Lower lobe of right lung (tissue), 2 donors: ENCODE data around the gene UGT1A10. TPM values are rescaled to one million over a fixed set of nuclear protein-coding genes. Genes with fewer than 3 reads are reported as not detected.
"Not testable (repeated sequence)": the region's sequence is repeated elsewhere in the genome, so short reads cannot be mapped to it uniquely, and the experiment has no call there.

Source experiments
- ATAC-seq, 2 donors: fragments of 200-7000 bp; cut with Tn5 transposase; one replicate each; pipeline ENCODE4 v1.9.1; 2020 to 2022; ENCODE audit warnings: mild to moderate bottlenecking in 2 of 2, moderate library complexity in 2 of 2
- DNase-seq: peaks from one replicate; pipeline ENCODE4 v3.0.0-alpha.2; 2020
- H3K27ac ChIP-seq: fragments of 200-600 bp; one replicate; pipeline ENCODE4 v1.8.0; 2022
- H3K27me3 ChIP-seq: fragments of 200-600 bp; one replicate; pipeline ENCODE4 v1.8.0; 2022; ENCODE audit warnings: low read depth
- H3K36me3 ChIP-seq: fragments of 200-600 bp; one replicate; pipeline ENCODE4 v1.8.0; 2022; ENCODE audit warnings: mild to moderate bottlenecking
- H3K4me1 ChIP-seq: fragments of 200-600 bp; one replicate; pipeline ENCODE4 v1.8.0; 2022
- H3K4me3 ChIP-seq: fragments of 200-600 bp; one replicate; pipeline ENCODE4 v1.8.0; 2022; ENCODE audit warnings: mild to moderate bottlenecking
- H3K9me3 ChIP-seq: fragments of 200-600 bp; one replicate; pipeline ENCODE4 v1.8.0; 2022
- CTCF ChIP-seq: fragments of 200-600 bp; IDR thresholded peaks from one replicate; pipeline ENCODE4 v1.8.0; 2022; ENCODE audit warnings: antibody characterized with exemption, mild to moderate bottlenecking
- intact Hi-C: fragments of 100-400 bp; cut with DNase I; formaldehyde crosslinking; loops from one replicate; pipeline ENCODE4 v1.11.0; 2022
- total RNA-seq: library from RNA; stranded (reverse); fragmentation: NEBNext Ultra II Directional; extraction: Animal tissue kit (Norgen Biotek cat#: 25700); gene quantifications from one replicate; pipeline ENCODE4 v1.2.1, GENCODE V29; 2021
- donor health status: DM: no; HTN: yes; CAD: no; lungs with severe emphysema.

The UGT1A10 gene
- total RNA-seq, 1 donor from 2014 or later: not detected

GRCh38 chr2:233620204-233620603, 16.0 kb upstream of the UGT1A10 start:
- intact Hi-C loops: no loop called here
- H3K27ac ChIP-seq: no peak overlapping the region
- TF ChIP-seq CTCF: no peak
- no peaks in the 10 kb centered on the region for H3K4me1 ChIP-seq
- H3K4me3 ChIP-seq: no peak overlapping the region
- DNase-seq: no peak
- no peaks in the 10 kb centered on the region for H3K9me3 ChIP-seq
- ATAC-seq: no peak
- H3K36me3 ChIP-seq: no peaks in the 10 kb centered on the region
- H3K27me3 ChIP-seq: no peaks in the 10 kb centered on the region

GRCh38 chr2:233621863-233622262, 14.4 kb upstream of the UGT1A10 start:
- DNase-seq, ATAC-seq, intact Hi-C loops, H3K36me3 ChIP-seq, H3K4me3 ChIP-seq, H3K4me1 ChIP-seq, H3K9me3 ChIP-seq, H3K27ac ChIP-seq, H3K27me3 ChIP-seq: not testable (repeated sequence)

- ATAC-seq: no peak
- intact Hi-C loops: no loop called here
These were observed 8.8 kb upstream of the UGT1A10 start for GRCh38 chr2:233627331-233628025.

GRCh38 chr2:233638836-233639235, 2.6 kb downstream of the UGT1A10 start:
- intact Hi-C loops: no loop called here
- DNase-seq: no peak
- Histone ChIP-seq H3K4me1 (no peaks in the 10 kb centered on the region), H3K27me3 (peaks cover 5% of the 10 kb centered on the region), H3K9me3 (no peaks in the 10 kb centered on the region), H3K4me3 (no peak overlapping the region), H3K36me3 (no peaks in the 10 kb centered on the region), H3K27ac (no peak overlapping the region)
- no peak for ATAC-seq
- no peak for TF ChIP-seq CTCF

More at GRCh38 chr2:233627331-233628025, 8.8 kb upstream of the UGT1A10 start:
- no peaks in the 10 kb centered on the region for H3K27me3 ChIP-seq
- no peak for DNase-seq
- no peak overlapping the region for H3K4me3 ChIP-seq
- H3K4me1 ChIP-seq: no peaks in the 10 kb centered on the region
- peaks cover 10% of the 10 kb centered on the region for H3K9me3 ChIP-seq
- TF ChIP-seq CTCF: no peak
- no peak overlapping the region for H3K27ac ChIP-seq
- no peaks in the 10 kb centered on the region for H3K36me3 ChIP-seq

GRCh38 chr2:233639860-233640259, 3.6 kb downstream of the UGT1A10 start:
- DNase-seq: no peak

More at GRCh38 chr2:233639860-233640259, 3.6 kb downstream of the UGT1A10 start:
- H3K36me3 ChIP-seq: no peaks in the 10 kb centered on the region
- ATAC-seq: no peak
- no peaks in the 10 kb centered on the region for H3K4me1 ChIP-seq
- H3K9me3 ChIP-seq: no peaks in the 10 kb centered on the region
- no peak overlapping the region for H3K4me3 ChIP-seq
- H3K27ac ChIP-seq: no peak overlapping the region
- TF ChIP-seq CTCF: no peak
- H3K27me3 ChIP-seq: peaks cover 5% of the 10 kb centered on the region
- intact Hi-C loops: no loop called here
